GM06990 (cell line): ENCODE measurements around the gene RBMS1.

ENCODE experiments used
- DNase-seq: peaks from one replicate; pipeline ENCODE4 v3.0.0-alpha.2; 2011; ENCODE audit not compliant: insufficient read length; ENCODE audit errors: extremely low read depth
- H3K27me3 ChIP-seq: replicated peaks from 2 replicates; pipeline ENCODE4 v1.6.0; 2011; ENCODE audit warnings: low read length; ENCODE audit not compliant: control insufficient read depth, insufficient read depth
- H3K36me3 ChIP-seq: 2 replicates; pipeline ENCODE4 v1.5.1; 2011; ENCODE audit warnings: low read length; ENCODE audit not compliant: control insufficient read depth, insufficient read depth
- H3K4me3 ChIP-seq: replicated peaks from 2 replicates; pipeline ENCODE4 v1.5.1; 2011; ENCODE audit warnings: low read depth, mild to moderate bottlenecking, control low read depth, low read length
- CTCF ChIP-seq: IDR thresholded peaks from 2 replicates; pipeline ENCODE4 v1.5.1; 2011; ENCODE audit warnings: low read length, control low read depth, mild to moderate bottlenecking, inconsistent platforms; ENCODE audit not compliant: insufficient read depth, poor library complexity, severe bottlenecking

The RBMS1 gene

GRCh38 chr2:160363055-160363454 lies 130.6 kb downstream of the RBMS1 start:
- H3K27me3 ChIP-seq: no peaks in the 10 kb centered on the region
- no peak overlapping the region for H3K4me3 ChIP-seq
- DNase-seq: no peak
- no peak for TF ChIP-seq CTCF
- no peaks in the 10 kb centered on the region for H3K36me3 ChIP-seq

GRCh38 chr2:160362541-160362940 lies 131.1 kb downstream of the RBMS1 start:
- DNase-seq: no peak
- Histone ChIP-seq H3K4me3 (no peak overlapping the region), H3K36me3 (no peaks in the 10 kb centered on the region), H3K27me3 (no peaks in the 10 kb centered on the region)
- no peak for TF ChIP-seq CTCF

- Histone ChIP-seq H3K27me3 (no peaks in the 10 kb centered on the region), H3K36me3 (no peaks in the 10 kb centered on the region), H3K4me3 (no peak overlapping the region)
- no peak for DNase-seq
- TF ChIP-seq CTCF: no peak
These were observed 131.6 kb downstream of the RBMS1 start for GRCh38 chr2:160362018-160362417.

GRCh38 chr2:160360089-160360757 lies 133.4 kb downstream of the RBMS1 start:
- no peaks in the 10 kb centered on the region for H3K27me3 ChIP-seq
- no peak overlapping the region for H3K4me3 ChIP-seq
- DNase-seq: no peak
- no peaks in the 10 kb centered on the region for H3K36me3 ChIP-seq
- TF ChIP-seq CTCF: no peak

GRCh38 chr2:160358046-160358445 lies 135.6 kb downstream of the RBMS1 start:
- no peak overlapping the region for H3K4me3 ChIP-seq

More at GRCh38 chr2:160358046-160358445, 135.6 kb downstream of the RBMS1 start:
- H3K27me3 ChIP-seq: no peaks in the 10 kb centered on the region
- no peak for TF ChIP-seq CTCF
- DNase-seq: no peak
- no peaks in the 10 kb centered on the region for H3K36me3 ChIP-seq
